Activated CD4-positive, alpha-beta T cell treated with anti-CD3 and anti-CD28 coated beads, Interleukin-2, amount 50 U/mL, for 4 hours (primary cell): Measurements from ENCODE around the gene FRMD7.
"Not testable (repeated sequence)": the region's sequence is repeated elsewhere in the genome, so short reads cannot be mapped to it uniquely, and the experiment has no call there.

Experiments used
- DNase-seq, 2 experiments: peaks; one replicate each; pipeline ENCODE4 v3.0.0-alpha.2; 2020

FRMD7 gene

DNA sequence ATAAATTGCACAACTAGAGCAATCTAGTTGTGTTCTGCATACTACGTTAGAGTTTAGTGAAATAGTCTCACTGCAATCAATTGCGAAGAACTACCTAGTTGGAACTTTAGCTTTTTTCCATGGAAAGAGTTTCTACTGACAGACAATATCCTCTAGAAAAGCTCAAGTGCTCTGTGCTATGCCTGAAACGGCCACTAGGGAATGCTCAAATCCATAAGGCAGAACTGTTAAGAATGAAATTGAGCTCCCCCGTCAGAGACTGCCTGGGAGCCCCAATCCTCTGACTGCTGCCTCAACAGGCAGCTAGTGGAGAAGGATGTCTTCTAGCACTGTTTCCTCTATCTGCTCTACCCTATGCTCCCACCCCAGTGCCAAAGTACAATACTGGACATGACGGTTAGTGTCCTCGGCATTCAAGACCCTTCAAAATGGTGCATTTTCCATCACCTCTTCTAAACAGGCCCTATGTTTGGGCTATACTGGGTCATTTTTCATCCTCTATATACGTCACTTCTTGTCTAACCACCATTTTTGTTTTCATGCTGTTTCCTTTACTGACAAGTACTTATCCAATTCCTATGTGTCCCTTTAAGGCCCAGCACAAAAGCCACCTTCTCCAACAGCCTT lies 35.3 kb downstream of the FRMD7 start:
- DNase-seq: peak; percentile 36 to 37

DNA sequence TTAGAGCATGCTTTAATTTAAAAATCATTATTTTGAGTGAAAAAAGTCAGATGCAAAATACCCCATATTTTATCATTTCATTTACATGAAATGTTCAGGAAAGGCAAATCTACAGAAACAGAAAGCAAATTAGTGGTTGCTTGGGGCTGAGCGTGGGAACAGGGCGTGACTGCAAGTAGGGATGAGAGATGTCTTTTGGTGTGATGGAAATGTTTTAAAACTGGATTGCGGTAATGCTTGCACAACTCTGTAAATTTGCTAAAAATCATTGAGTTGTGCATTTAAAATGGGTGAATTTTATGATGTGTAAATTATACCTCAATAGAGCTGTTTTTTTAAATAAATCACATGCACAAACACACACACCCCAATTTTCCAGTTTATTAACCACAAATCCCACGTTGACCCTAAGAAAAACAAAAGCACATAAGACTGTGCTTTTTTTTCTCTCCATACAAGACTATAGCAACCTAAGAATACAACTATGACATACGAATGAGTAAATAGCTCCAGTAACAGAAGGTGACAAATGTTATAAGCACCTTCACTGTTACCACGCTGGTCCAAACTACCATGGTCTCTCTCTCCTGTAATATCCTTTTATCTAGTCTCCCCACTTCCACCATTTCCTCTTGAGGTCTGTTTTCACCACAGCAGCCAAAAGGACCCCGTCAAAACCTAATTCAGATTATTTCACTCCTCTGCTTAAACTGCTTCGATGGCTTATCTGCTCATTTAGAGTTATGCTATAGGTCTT lies 37.2 kb downstream of the FRMD7 start:
- DNase-seq: no peak

DNA sequence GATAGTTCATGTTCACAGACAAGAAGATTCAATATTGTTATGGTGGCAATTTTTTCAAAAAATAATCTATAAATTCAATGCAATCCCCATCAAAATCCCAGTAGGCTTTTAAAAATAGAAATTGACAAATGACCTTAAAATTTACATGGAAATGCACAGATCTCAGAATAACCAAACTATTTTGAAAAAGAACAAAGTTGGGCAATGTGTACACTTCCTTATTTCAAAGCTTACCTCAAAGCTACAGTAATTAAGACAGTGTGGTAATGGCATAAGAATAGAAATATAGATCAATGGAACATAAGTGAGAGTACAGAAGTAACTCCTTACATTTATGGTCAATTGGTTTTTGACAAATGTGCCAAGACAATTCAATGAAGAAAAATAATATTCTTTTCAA lies 39.0 kb downstream of the FRMD7 start:
- no peak for DNase-seq

DNA sequence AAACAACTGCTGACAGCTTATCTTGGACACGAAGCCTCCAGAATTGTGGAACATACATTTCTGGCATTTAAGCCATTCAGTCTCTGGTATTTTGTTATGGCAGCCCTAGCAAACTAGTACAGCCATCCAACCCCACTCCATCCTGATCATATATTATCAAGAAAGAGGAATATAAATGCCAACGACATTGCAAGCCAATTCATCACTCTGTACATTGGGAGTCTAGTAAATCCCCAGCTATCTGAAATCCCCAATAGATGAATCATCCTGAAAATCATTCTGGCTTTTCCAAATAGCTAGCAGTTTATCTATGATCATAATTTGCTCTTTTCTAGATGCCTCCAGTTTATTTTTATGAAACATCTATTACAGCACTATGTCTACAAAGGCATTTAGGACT lies 41.1 kb downstream of the FRMD7 start:
- DNase-seq: no peak

DNA sequence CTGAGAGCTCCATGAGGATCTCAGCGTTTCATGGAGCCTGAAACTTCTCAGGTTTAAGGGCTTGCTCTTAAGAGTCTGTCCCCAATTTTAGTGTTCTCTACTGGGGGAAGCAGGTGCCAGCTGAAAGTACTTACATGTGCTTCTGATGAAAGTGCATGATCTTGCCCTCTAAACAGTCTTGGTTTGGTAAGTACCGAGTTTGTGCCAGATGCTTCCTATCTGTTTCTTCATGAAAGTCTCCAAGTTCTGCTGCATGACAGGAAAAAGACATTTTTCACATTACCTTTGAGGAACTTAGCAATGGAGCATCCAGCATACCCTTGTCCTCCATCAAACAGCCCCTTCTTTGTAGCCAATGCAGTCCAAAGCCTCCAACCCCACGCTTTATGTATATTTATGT lies 42.0 kb downstream of the FRMD7 start:
- DNase-seq: no peak

DNA sequence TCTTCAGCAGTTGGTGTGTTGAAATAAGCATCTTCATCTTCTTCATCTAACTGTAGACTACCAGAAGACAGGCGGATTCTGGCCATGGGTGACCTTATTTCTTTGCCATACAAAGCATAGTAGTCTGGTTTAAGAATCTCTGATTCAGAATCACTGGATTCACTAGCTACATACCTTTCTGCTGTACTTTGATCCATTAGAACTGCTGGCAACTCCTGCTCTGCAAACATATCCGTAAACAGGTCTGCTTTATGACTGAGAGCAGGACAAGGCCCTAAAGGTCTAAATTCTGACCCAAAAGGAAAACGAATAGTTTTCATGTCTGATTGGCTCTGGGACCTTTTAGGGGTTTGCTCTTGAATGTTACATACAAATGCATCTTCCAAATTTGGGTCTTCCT lies 49.9 kb downstream of the FRMD7 start:
- DNase-seq: no peak

DNA sequence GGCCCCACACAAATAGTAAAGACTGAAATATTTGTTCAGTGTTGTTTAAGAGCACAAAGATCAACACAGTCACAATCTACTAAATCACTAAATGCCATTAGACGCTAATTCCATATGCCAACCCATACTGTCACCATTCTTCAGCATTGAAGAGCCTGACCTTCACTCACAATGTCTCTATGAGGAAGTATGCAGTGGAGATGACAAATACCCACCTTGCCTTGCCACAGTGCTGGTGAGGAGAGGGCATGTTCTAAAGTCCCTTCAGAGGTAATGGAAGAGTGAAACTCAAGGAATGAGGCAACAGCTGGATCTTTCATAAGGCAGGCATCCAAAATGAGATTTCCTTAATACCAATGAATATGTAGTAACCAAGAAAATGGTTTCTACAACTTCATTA lies 50.4 kb downstream of the FRMD7 start:
- DNase-seq: no peak

DNA sequence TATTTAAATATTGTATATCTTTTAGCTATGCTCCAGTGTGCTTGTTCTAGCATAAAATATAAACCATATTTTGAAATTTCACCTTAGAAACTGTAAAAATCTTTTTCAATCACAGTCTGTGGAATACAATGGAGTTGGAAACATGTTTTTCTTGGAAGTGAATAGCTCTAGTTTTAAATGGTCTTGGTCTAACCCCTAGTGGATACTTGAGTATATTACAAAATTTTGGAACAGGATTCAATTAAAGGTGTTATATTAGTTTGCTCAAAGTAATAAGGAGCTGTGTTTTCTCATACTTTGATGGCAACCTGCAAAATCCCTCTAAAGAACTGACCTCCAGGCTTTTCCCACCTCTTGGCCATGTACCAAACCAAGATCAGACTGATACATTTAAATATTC lies 56.6 kb downstream of the FRMD7 start:
- no peak for DNase-seq

DNA sequence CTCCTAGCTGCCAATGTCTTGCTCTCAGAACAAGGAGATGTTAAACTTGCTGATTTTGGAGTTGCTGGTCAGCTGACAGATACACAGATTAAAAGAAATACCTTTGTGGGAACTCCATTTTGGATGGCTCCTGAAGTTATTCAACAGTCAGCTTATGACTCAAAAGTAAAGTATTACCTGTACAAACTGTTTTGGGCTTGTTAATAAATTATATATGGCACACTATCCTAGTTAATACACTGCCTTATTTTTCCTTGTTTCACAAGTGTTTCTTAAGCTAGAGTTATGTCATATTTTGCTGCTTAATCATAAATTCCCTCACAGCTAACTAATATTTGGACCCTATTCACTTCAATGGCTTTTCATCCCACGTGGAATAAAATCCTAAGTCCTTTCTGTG lies 59.4 kb downstream of the FRMD7 start:
- no peak for DNase-seq

DNA sequence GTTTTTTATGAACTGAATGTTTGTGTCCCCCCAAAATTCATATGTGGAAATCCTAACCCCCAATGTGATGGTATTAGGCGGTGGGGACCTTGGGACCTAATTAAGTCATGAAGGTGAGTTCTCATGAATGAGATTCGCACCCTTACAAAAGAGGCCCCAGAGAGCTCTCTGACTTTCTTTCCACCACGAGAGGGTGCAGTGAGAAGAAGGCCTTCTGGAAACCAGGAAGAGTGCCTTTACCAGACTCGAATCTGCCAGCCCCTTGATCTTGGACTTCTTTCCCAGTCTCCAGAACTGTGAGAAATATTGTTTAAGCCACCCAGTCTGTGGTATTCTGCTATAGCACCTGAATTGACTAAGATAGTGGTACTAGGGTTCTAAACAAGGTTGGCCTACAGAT lies 64.0 kb downstream of the FRMD7 start:
- DNase-seq: no peak

DNA sequence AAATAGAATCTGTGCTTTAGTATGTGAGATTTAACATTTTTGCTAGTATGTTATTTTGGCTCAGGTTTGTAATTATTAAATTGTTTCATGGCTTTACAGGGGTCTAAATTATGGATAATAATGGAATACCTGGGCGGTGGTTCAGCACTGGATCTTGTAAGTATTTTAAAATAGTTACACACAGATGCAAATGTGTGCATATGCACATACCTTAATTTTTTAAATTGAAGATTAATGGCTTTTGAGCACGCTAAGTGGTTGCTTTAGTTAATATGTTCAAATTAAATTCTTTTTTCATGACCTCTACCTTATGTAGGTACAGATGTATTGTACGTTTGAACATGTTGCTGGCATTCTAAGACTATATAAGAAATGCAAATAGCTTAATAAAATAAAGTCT lies 64.5 kb downstream of the FRMD7 start:
- no peak for DNase-seq

DNA sequence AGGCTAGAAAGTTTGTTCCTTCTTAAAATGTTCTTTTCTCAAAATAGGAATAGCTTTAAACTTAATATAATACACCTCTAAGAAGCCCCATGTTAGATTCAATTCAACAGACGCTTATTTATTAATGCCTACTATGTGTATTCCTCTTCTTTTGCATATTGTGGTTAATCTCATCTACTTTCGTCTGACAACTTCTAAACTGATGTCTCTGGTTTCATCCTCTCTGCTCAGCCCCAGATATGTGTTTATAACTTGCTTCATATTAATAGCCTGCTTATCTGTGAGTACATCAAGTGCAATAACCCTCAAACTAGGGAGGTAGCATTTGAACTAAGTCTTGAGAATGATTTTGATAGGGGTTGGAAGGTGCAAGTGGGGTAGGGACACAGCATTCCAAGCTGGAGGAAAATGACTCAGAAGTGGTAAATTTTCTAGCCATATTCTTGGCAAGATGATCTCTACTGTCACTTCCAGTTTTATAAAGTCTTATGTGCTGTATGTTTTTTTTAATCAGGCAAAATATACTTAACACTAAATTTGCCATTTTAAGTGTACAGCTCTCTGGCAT lies 67.8 kb downstream of the FRMD7 start:
- no peak for DNase-seq

DNA sequence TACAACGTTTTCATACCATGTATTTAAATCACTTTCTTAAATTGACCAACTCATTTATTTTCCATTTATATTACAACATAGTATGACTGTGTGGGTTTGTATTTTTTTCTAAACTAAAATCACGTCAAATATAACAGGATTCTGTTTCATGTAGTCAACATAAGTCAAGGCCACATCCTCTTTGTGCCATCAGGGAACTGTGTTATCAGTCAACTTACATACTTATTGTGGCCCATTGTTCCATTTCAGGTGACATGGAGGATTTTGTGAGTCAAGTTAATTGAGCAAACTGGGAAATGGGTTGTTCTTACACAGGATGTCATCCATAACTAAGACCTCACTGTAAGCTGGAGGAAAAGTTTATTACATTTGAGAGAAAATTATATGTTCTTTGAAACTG lies 68.8 kb downstream of the FRMD7 start:
- DNase-seq: no peak

DNA sequence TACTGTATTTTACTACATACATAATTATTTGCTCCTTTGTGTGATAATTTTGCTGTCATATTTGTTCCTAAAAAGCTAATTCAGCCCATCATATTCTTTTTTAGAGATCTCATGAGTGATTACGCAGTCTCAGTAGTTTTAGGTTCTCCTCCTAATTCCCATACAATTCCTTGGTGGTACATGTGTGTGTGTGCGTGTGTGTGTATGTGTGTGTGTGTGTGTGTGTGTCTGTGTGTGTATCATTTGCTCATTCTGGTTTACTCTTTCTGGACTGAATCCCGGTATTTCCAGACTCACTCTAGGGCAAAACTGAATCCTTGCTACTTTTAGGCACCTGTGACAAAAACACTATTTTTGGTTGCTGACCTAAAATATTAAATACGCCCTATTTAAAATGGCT lies 69.8 kb downstream of the FRMD7 start:
- DNase-seq: no peak

DNA sequence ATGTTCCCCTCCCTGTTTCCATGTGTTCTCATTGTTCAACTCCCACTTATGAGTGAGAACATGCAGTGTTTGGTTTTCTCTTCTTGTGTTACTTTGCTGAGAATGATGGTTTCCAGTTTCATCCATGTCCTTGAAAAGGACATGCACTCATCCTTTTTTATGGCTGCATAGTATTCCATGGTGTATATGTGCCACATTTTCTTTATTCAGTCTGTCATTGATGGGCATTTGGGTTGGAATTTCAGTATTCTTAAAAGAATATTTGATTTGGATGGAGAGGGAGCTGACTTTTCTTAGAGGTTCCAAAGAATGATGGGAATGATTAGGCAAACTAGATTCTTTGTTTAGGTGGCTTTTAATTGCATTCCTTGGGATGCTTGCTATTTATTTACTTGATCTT lies 76.0 kb downstream of the FRMD7 start:
- DNase-seq: not testable (repeated sequence)

DNA sequence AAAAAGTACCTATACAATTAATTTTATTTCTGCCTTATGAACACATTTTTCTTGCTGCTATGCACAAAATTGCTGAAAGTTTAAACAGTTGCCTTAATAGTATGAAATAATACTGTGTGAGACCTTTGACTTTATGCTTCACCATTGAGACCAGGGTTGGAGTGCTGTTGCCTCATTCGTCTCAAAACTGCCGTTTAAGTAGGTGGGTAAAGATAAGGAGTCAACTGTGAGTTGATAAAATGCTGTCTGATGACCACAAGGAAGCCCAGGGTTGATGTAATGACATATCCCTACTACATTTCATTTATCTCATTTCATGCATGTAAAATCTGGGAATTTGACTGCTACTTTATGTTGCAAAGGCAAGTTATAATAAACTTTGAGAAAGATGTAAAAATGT lies 81.3 kb downstream of the FRMD7 start:
- no peak for DNase-seq

DNA sequence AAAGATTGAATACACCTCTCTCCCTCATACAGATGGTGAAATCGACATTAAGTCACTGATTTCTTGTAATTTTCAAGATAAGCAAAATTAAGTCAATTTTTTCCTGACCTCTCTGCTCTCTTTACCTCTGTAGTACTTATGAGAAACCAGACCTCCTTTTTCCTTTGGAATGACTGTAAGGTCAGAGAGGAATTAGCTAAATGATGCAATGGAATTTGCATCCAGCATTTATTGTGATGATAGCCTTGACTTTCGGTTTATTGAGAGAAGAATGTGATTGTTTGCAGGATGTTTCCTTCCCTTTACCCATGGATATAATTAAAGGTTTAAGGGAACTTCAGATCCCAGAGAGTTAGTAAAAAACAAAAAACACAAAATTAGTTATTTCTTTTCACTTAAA lies 82.4 kb downstream of the FRMD7 start:
- DNase-seq: no peak

DNA sequence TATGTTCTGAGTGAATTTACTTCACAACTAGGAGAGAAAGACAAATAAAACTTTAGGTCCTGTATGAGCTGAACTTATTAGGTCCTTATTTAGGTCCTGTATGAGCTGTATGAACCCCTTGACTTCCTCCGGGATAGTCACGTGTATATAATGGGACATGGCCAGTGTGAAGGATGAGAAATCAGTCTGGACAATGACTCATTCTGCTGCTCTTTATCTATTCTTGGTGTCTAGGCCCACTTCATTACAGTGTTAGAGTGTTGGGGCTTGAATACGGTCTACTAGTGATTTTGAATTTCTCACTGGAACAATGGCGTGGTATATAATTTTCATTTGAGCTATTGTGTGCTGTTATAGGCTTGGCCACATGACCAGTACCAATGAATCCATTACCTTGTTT lies 82.9 kb downstream of the FRMD7 start:
- DNase-seq: no peak

DNA sequence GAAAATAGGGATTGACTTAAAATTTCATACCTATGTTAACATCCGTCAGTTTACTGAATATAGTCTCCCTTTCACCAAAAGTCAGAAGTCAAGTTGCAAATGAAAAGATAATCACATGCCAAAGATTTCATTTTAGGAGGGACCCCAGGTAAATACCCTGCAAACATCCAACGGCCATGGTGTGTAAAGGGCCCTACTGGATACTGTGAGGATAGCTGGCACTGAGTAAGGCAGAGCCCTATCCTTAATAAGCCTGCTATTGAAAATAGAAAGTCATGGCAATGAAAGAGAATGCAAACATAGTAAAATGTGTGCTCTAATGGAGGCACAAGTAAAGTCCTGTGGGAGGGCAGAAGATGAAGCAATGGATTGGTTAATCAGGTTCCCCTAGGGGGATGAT lies 83.8 kb downstream of the FRMD7 start:
- no peak for DNase-seq

DNA sequence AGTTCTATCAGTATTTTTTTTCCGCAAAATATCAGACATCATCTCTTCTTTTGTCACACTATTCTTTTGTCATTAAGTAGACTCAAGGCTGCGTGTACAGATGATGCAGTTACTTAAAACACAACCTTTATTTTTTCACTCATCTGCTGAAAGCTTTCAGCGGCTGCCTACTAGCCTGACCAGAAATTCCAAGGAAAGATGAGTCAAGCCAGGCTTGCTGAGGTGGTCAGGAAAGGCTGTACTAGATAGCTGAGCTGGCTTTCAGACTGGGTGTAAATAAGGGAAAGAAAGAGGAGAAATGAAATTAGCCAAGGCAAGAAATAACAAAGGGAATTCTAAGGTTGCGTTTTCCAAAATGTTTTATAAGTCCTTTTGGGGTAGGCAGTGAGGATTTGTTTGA lies 86.8 kb downstream of the FRMD7 start:
- no peak for DNase-seq

DNA sequence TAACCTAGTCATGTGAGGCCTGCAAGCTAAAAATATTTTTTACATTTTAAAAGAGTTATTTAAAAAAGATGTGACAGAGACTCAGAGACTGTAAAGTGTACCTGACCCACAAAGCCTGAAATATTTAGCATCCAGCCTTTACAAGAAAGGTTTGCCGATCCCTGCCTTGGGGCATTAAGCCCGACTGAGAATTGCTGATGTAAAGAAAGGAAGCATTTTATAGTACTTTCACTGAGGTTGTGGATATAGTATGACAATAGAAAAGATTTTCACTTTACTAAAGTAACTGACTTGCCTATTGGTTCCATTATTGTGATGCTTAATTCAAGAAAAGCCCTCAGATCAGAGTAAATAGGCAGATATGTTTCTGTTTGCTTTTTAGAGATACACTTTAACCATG lies 87.8 kb downstream of the FRMD7 start:
- no peak for DNase-seq

DNA sequence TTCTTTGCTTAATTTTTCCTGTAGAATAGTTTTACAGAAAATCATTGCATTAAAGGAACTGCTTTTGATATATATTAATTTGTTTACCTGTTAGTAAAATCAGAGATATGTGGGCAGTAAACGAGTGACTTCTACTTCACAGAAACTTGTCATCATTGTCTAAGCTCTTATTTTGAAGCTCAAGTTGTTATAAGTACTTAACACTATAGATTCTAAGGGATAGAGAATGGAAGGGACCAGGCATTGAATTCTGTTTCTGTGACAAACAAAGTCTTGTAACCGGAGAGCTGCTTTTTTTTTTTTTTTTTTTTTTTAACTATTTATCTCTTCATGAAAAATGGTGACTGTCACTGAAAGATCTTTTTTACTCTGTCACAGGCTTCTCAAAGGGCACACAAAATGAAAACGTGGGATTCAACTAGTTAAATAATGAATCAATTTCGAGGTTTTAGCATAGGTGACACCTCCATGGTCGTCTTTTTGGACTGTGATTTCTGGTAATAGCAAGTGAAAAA lies 90.3 kb downstream of the FRMD7 start:
- DNase-seq: no peak

DNA sequence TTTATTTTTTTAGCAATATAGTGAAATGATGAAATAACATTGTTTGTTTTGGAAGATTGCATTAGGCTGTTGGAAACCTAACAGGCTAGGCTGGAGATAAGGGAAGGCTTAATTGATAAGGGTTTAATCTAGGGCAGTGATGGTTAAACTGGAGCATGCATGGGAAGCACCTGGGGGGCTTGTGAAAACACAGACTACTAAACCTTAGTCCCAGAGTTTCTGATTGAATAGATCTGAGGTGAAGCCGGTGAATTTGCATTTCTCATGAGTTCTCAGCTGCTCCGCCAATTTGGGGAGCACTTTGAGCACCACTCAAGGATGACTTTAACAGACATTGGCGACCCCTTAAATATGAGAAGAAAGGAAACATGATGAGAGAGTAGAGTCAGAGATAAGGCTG lies 93.2 kb downstream of the FRMD7 start:
- DNase-seq: no peak

DNA sequence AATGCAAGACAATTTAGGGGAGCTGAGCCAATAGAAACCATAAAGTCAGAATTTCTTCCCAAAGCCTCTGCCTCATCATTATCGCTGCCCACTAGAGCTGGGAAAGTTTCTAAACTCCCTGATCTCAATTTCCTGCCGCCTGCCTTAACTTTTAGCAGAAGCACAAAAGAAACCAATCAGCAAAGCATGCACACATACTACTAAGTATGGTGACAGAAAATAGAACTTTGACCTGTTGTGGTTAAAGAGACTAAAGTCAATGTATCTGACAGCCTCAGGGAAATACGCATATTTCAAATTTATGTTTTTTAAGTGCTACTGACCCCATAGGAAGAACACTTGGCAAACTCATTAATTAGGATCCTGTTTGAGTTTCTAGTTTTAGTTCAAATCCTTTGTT lies 94.7 kb downstream of the FRMD7 start:
- DNase-seq: no peak

DNA sequence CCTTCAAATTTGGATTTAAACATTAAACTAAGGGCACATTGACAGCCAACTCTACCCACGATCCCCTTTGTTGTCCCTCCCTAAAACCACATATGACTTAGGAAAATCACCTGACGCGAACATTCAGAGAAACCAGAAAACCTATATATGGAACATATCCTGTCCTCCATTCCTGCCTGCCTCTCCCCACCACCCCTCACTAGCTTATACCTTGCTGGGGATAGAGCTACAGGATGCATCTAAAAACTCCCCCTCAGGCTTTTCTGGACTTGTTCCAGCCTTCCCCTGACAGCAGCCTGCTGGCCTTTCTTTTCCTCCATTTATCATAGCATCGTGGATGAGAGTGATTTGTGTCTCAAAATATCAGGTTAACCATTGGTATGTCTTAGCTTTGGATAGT lies 96.0 kb downstream of the FRMD7 start:
- DNase-seq: no peak
